HCT116 (cell line): ENCODE data around the gene MAPK4.

ENCODE experiments used
- ELF1 ChIP-seq: IDR thresholded peaks from 2 replicates; pipeline ENCODE4 v1.6.1; 2012; ENCODE audit warnings: low read depth, borderline replicate concordance
- EZH2 ChIP-seq: fragments of 200-600 bp; sonication (generic); IDR thresholded peaks from 2 replicates; pipeline ENCODE4 v1.6.1; 2017; ENCODE audit warnings: antibody characterized with exemption, mixed run types
- EZH2phosphoT487 ChIP-seq: fragments of 200-600 bp; IDR thresholded peaks from 2 replicates; pipeline ENCODE4 v1.6.1; 2018; ENCODE audit warnings: antibody characterized with exemption, borderline replicate concordance
- POLR2A ChIP-seq: IDR thresholded peaks from 2 replicates; pipeline ENCODE4 v1.7.0; 2011; ENCODE audit warnings: borderline replicate concordance; ENCODE audit not compliant: insufficient read depth, insufficient read length; ENCODE audit errors: extremely low read depth
- SIN3A ChIP-seq: IDR thresholded peaks from 2 replicates; pipeline ENCODE4 v1.6.1; 2012; ENCODE audit warnings: low read depth
- YY1 ChIP-seq: IDR thresholded peaks from 2 replicates; pipeline ENCODE4 v1.6.1; 2011; ENCODE audit warnings: low read length, low read depth, moderate library complexity, mild to moderate bottlenecking; ENCODE audit not compliant: insufficient replicate concordance; ENCODE audit errors: extremely low read depth
- ZNF274 ChIP-seq: fragments of 200-500 bp; sonication (Bioruptor generic); IDR thresholded peaks from 2 replicates; pipeline ENCODE4 v1.6.1; 2014; ENCODE audit warnings: mild to moderate bottlenecking, low read depth, low read length, inconsistent platforms
- TF ChIP-seq, protein P1 (sequence below), 3 experiments: fragments of 200-600 bp in 1 of 3; sonication (generic) in 1 of 3; IDR thresholded peaks in 2 of 3; conservative IDR thresholded peaks in 1 of 3; 2 replicates each; pipeline ENCODE4 v1.5.1; 2012 to 2017; ENCODE audit warnings: low read depth in 2 of 3, low read length in 2 of 3, antibody characterized with exemption in 1 of 3, borderline replicate concordance in 1 of 3, control low read depth in 1 of 3, mild to moderate bottlenecking in 1 of 3, mixed read lengths in 1 of 3, mixed run types in 1 of 3, moderate library complexity in 1 of 3; ENCODE audit not compliant: insufficient read depth in 1 of 3
- TF ChIP-seq, protein P2 (sequence below): IDR thresholded peaks from 2 replicates; pipeline ENCODE4 v1.6.1; 2012

DNA sequence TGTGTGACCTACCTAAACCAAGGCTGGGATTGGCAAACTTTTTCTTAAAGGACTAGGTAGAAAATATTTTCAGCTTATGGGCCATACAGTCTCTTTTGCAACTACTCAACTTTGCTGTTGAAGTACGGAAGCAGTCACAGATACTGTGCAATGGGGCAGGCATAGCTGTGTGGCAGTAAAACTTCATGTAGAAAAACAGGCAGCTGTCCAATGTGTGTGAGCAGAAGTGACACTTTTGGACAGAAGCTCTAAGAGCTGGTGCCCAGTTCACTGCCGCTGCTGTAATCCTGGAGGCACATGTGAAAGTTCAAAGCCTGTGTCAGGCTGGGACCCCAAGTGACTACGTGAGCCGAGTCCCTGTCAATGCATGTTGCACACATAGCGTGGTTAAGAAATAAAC is 46.7 kb downstream of the MAPK4 start:
- TF ChIP-seq SIN3A: no peak
- TF ChIP-seq EZH2: no peak
- TF ChIP-seq, protein P1, sequence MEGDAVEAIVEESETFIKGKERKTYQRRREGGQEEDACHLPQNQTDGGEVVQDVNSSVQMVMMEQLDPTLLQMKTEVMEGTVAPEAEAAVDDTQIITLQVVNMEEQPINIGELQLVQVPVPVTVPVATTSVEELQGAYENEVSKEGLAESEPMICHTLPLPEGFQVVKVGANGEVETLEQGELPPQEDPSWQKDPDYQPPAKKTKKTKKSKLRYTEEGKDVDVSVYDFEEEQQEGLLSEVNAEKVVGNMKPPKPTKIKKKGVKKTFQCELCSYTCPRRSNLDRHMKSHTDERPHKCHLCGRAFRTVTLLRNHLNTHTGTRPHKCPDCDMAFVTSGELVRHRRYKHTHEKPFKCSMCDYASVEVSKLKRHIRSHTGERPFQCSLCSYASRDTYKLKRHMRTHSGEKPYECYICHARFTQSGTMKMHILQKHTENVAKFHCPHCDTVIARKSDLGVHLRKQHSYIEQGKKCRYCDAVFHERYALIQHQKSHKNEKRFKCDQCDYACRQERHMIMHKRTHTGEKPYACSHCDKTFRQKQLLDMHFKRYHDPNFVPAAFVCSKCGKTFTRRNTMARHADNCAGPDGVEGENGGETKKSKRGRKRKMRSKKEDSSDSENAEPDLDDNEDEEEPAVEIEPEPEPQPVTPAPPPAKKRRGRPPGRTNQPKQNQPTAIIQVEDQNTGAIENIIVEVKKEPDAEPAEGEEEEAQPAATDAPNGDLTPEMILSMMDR (IDR thresholded peaks at IDR 0.05 in 2 of 3, conservative IDR thresholded peaks at IDR 0.05 in 1 of 3; ENCODE audit: borderline replicate concordance in 1 of 3, insufficient read depth in 1 of 3, low read depth in 2 of 3, low read length in 2 of 3): no peak
- TF ChIP-seq POLR2A: no peak
- no peak for TF ChIP-seq ZNF274
- TF ChIP-seq, protein P2, sequence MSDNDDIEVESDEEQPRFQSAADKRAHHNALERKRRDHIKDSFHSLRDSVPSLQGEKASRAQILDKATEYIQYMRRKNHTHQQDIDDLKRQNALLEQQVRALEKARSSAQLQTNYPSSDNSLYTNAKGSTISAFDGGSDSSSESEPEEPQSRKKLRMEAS: no peak
- TF ChIP-seq EZH2phosphoT487: no peak
- no peak for TF ChIP-seq ELF1
- TF ChIP-seq YY1: no peak
